ENCODE measurements around the gene BST1. TPM values are rescaled to one million over a fixed set of nuclear protein-coding genes. Genes with fewer than 3 reads are reported as not detected.

Gene BST1
- total RNA-seq, 1 experiment from 2014 or later = 3.0 TPM

DNA sequence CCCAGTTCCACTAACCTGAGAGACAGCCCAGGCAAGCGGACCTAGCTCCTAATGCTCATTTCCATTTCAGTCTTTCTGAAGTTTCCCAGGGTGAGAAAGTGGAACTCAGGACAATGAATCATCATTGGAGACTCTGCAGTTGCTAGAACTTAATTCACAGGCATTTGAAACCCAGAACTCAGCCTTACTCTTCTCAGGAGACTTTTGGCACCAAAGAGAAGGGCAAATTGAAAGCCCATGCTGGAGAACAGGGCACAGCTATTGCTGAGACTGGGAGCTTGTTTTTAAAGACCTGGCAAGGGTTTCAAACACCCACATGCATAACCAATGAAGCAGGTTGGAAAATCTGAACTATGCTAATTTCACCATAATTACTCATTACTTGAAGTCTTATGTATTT lies 36.0 kb downstream of the BST1 start:
- in situ Hi-C loops (cut with HindIII; ENCODE audit: low pct_unique_long_range_greater_than_20kb, low sequenced_read_pairs) (no loop called here), intact Hi-C loops (cut with micrococcal nuclease; ENCODE audit: unreplicated experiment) (loop anchor here (10.0 kb wide), 1 partner anchor 216 kb away; no protein-coding TSS in a partner anchor)
- Histone ChIP-seq H3K36me3 (ENCODE audit: control insufficient read depth, insufficient read depth, low read length) (no peaks in the 10 kb centered on the region), H3K27me3 (ENCODE audit: control insufficient read depth, insufficient read depth, low read length) (no peaks in the 10 kb centered on the region), H3K27ac (ENCODE audit: low read length) (no peak overlapping the region), H3K4me3 (ENCODE audit: low read depth in 2 of 2, low read length in 2 of 2) (no peak overlapping the region), H3K9me3 (ENCODE audit: control insufficient read depth, insufficient read depth, low read depth, low read length) (no peaks in the 10 kb centered on the region), H3K4me1 (ENCODE audit: control insufficient read depth, insufficient read depth, low read length) (no peaks in the 10 kb centered on the region)
- ATAC-seq (no peak), DNase-seq (ENCODE audit: low read depth, low spot score) (no peak)
- POLR2A ChIA-PET = no interaction called here
- TF ChIP-seq, protein P1, sequence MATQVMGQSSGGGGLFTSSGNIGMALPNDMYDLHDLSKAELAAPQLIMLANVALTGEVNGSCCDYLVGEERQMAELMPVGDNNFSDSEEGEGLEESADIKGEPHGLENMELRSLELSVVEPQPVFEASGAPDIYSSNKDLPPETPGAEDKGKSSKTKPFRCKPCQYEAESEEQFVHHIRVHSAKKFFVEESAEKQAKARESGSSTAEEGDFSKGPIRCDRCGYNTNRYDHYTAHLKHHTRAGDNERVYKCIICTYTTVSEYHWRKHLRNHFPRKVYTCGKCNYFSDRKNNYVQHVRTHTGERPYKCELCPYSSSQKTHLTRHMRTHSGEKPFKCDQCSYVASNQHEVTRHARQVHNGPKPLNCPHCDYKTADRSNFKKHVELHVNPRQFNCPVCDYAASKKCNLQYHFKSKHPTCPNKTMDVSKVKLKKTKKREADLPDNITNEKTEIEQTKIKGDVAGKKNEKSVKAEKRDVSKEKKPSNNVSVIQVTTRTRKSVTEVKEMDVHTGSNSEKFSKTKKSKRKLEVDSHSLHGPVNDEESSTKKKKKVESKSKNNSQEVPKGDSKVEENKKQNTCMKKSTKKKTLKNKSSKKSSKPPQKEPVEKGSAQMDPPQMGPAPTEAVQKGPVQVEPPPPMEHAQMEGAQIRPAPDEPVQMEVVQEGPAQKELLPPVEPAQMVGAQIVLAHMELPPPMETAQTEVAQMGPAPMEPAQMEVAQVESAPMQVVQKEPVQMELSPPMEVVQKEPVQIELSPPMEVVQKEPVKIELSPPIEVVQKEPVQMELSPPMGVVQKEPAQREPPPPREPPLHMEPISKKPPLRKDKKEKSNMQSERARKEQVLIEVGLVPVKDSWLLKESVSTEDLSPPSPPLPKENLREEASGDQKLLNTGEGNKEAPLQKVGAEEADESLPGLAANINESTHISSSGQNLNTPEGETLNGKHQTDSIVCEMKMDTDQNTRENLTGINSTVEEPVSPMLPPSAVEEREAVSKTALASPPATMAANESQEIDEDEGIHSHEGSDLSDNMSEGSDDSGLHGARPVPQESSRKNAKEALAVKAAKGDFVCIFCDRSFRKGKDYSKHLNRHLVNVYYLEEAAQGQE (IDR thresholded peaks at IDR 0.05; ENCODE audit: insufficient read depth in 1 of 2, low read depth in 2 of 2, low read length in 1 of 2) = no peak
- TF ChIP-seq SIN3A (IDR thresholded peaks at IDR 0.05; ENCODE audit: borderline replicate concordance, insufficient read depth, low read depth, low read length) (no peak), POLR2AphosphoS5 (IDR thresholded peaks at IDR 0.05; ENCODE audit: low read depth, low read length) (no peak), CTCF (IDR thresholded peaks at IDR 0.05) (no peak)
- BruUV-seq (replicated peaks) = no TSS peak
- CTCF ChIA-PET = no interaction called here

- intact Hi-C loops (cut with micrococcal nuclease; ENCODE audit: unreplicated experiment) (no loop called here), in situ Hi-C loops (cut with HindIII; ENCODE audit: low pct_unique_long_range_greater_than_20kb, low sequenced_read_pairs) (no loop called here)
- ChIA-PET POLR2A (no interaction called here), CTCF (no interaction called here)
- DNase-seq (ENCODE audit: low read depth, low spot score) (no peak), ATAC-seq (no peak)
- TF ChIP-seq CTCF (IDR thresholded peaks at IDR 0.05) = no peak
- no peak for TF ChIP-seq SIN3A (IDR thresholded peaks at IDR 0.05; ENCODE audit: borderline replicate concordance, insufficient read depth, low read depth, low read length)
- TF ChIP-seq, protein P1 (IDR thresholded peaks at IDR 0.05; ENCODE audit: insufficient read depth in 1 of 2, low read depth in 2 of 2, low read length in 1 of 2) = no peak
- no peak for TF ChIP-seq POLR2AphosphoS5 (IDR thresholded peaks at IDR 0.05; ENCODE audit: low read depth, low read length)
- no peak for TF ChIP-seq TCF7L2 (IDR thresholded peaks at IDR 0.05; ENCODE audit: low read depth, low read length)
- Histone ChIP-seq H3K27me3 (ENCODE audit: control insufficient read depth, insufficient read depth, low read length) (no peaks in the 10 kb centered on the region), H3K4me3 (ENCODE audit: low read depth in 2 of 2, low read length in 2 of 2) (no peak overlapping the region), H3K36me3 (ENCODE audit: control insufficient read depth, insufficient read depth, low read length) (no peaks in the 10 kb centered on the region), H3K9me3 (ENCODE audit: control insufficient read depth, insufficient read depth, low read depth, low read length) (no peaks in the 10 kb centered on the region), H3K27ac (ENCODE audit: low read length) (no peak overlapping the region), H3K4me1 (ENCODE audit: control insufficient read depth, insufficient read depth, low read length) (no peaks in the 10 kb centered on the region)
- no TSS peak for BruUV-seq (replicated peaks)
Observed at GRCh38 chr4:15740764-15741404, 38.0 kb downstream of the BST1 start.
